ENCODE measurements around the gene TBRG1.

TBRG1 gene

DNA sequence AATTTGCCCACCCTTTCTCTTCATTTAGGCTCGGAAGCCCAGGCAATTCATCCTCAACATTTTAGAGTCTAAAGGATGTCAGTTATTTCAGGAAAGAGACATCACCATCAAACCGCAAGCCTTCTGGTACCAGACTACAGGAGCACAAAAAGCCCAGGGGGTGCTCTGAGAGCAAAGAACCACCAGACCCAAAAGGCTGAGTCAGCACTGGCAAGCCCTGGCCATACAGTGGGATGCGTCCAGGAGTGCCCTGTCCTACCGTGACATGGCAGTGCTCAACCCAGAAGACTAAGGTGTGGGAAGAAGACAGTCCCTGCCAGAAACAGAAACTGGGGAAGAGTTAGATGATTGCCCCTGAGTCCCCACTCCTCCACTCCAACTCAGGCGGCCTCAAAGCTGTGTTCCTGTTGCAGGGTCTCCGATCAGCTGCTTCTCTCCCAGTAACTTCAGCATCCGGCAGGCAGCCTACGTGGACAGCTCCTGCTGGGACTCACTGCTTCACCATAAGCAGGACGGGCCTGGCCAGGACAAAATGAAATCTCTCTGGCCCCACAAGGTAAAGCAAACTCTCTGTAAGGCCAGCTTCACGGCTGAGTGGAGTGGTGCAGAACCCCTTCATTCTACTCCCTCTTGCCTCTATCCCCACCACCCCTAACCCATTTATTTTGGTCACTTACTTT is 10.0 kb upstream of the TBRG1 start:
- no peak for DNase-seq

DNA sequence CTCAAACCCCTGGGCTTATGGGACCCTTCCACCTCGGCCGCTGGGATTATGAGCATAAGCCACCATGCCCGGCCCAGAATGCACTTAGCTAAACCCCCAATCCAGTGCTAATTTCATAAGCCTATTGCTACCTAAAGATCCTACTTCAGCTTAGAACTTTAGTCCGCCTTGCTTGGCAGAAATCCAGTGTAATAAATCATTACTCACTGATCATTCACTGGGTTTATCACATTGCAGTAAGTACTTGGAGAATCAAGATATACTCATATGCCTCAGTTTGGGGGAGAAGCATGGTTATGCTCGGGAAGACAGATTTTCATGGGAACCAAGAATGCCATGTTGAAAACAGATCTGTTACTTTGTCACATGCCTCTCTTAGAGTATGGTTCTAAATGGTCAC is 3.8 kb upstream of the TBRG1 start:
- no peak for DNase-seq

DNA sequence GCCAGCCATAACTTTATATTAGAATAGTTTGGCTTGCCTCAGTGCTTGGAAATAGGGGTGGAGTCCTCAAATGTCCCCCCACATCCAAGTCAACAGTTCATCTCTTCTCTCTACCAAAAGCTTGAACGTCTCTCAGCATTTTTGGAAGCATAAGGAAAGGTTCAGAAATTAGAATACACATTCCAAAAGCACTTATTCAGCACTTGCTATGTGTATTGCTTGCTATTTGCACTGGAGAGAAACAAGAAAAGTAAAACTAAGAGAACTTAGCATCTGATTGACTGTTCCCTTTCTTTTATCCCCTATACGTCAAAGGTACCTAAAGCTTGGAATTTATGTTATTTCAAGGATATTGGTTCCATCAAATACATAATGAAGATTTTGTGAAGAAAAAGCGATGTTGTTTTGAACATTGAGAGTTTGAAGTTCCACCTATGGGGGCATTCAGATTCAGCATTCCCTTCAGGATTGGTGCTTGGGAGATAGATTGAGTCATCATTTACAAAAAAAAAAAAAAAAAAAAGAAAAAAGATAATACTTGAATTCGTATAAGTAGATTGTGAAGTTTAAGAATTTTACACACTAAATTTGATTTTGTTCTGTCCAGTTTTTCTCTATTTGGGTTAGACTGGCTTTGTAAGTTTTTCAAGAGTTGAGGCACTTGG is 1.3 kb downstream of the TBRG1 start:
- DNase-seq = no peak

DNA sequence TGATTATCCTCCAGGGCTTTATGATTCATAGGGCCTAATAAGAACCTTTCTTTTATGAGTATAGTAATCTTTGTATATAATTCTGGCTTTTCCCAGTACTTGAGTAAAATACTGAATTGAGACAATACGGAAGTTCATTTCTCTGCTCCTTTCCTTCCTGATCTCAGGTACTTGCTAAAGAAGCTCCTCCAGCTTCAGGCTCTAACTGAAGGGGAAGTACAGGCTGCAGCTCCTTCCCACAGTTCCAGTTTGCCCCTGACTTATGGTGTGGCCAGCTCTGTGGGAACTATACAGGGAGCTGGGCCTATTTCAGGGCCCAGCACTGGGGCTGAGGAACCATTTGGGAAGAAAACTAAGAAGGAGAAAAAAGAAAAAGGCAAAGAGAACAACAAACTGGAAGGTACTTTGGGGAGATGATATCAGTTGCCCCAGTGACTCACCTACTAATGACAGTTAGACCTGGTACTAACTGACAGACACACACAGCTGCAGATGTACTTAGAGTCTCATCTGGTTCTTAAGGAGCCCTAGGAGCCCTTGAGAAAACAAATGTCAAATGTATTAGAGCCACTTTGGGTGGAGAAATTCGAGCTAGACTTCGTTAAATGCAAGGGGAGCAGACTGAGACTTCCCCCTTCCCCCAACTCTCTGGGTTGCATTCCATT is 3.0 kb downstream of the TBRG1 start:
- DNase-seq = no peak

DNA sequence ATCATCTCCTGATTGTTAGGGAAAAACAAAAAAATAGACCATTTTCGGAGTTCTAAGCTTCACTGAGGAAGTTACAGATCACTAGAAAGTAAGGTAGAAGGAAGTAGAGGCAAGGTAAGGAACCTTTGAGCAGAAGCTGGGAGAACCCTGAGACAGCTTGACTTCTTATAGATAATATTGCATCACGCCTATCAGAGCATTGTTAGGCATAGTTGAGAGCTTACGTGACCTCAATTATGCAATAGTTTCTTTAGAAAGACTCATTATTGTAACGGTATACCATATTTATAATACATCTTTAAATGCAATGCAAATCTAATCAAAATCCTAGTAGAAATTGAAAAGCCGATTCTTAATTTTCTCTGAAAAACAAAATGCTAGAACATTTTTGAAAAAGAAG is 4.9 kb downstream of the TBRG1 start:
- no peak for DNase-seq

DNA sequence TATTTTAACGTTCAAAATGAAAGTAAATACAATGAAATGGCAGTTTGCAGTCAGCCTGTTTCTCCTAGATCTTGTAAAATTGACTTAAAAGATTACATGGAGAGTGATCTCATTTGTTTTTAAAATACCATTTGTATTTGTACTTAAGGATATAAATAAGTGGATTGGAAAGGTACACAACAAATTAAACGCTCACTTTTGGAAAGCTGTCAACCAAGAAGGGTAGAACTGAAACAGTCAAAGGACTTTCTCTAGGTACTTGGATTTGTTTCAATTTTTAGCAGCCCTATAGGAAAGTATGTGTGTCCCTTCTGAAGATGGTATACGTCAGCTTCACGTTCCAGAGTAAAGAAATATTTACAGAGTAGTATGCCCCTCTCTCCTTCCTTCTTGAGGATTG is 7.3 kb downstream of the TBRG1 start:
- DNase-seq = no peak

DNA sequence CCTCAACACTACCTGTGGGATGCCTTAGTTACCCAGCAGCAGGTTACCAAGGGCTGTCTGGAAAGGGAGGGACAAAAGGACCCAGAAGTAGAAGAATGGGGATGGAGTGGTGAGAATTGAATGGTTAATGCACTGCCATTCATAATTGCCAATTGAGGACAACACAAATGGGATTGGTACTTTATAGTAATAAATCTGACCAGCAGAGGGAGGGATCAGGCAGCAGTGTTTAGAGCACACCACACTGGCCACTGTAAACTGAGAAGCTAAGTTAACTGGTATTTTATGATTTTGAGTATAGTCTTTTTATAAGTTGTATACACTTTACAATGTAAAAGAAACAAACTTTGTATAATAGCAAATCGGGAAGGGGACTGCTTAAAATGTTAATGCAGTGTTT is 10.7 kb downstream of the TBRG1 start:
- DNase-seq = no peak

DNA sequence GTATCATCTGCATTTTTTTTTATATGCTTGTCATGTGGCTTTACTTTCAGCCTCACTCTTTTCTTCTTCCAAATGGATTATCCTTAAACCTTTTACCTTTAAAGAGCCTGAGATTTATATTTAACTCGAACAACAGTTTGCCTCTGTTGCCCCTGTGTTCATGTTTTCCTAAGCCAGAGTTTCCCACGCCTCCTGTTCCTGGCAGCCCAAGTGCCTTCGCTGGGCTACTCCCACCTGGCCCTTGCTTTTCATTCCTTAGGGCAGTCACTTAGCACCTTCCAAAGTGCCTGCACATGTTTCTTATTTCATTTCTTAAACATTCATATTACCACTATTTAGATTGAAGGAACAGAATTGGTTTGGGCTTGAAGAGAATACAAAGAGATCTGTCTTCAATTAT is 13.3 kb downstream of the TBRG1 start:
- DNase-seq = no peak

DNA sequence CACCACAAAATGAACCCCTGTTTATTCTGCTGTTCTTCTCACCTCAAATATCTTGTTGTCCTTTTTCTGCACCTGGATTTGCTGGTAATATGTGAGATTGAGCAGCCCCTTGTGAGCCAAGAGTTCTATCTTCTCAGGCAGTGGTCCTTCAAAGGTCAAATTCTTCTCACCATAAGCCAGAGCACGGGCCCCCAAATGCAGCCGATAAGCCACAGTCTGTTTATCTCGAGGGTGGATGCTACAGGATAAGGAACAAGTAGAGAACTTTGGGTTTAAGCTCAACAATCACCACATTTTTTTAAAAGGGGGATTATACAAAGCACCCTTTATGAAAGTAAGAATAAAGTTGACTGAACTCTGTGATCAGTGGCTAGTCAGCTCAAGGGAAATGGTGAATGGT is 15.8 kb downstream of the TBRG1 start:
- no peak for DNase-seq

DNA sequence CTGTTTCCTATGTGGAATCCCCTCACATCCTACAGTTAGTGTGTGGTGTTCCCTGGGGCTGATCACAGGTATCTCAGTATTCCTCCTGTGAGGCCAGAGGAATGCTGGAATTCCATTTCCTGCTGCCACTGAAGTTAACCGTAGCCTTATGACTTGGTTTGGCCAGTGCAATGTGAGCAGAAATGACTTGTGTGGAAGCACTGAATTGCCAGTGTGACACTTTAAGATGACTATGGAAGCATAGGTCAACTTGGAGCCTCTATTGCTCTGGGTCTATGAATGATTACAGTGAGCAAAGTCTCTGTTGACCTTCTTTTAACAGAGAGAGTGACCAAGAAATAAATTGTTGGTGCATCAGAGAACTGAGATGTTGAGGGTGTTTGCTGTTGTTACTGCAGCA is 16.5 kb downstream of the TBRG1 start:
- DNase-seq = no peak

DNA sequence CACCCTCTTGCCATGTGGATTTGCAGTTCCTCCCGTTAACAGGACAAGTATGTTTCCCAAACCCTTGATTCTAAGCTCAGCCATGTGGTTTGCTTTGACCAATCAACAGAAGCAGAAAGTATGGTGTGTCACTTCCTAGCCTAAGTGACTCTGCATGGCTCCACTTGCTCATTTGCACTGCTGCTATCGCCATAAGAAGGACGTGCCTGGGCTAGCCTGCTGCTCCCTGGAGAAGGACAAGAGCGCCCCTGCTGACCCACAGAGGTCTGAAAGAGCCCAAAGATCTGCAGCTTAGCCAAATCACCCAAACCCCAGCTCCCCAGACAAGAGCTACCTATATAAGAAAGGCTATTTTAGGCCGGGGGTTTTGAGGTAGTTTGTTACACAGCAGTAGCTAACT is 18.0 kb downstream of the TBRG1 start:
- no peak for DNase-seq

DNA sequence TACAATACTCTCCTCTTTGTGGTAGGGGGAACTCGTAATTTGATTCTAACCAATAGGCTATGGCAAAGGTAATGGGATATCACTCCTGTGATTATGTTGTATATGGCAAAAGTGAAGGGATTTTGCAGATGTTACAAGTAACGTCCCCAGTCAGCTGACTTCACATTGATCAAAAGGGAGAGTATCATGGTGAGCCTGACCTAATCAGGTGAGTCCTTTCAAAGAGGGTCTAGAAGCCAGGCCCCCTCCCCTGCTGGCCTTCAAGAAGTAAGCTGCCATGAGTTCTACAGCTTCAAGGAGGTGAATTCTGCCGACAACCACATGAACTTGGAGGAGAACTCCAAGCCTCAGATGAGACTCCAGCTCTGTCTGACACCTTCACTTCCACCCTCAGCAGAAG is 20.0 kb downstream of the TBRG1 start:
- DNase-seq = peak in 1 of 51 donors; percentile 6

DNA sequence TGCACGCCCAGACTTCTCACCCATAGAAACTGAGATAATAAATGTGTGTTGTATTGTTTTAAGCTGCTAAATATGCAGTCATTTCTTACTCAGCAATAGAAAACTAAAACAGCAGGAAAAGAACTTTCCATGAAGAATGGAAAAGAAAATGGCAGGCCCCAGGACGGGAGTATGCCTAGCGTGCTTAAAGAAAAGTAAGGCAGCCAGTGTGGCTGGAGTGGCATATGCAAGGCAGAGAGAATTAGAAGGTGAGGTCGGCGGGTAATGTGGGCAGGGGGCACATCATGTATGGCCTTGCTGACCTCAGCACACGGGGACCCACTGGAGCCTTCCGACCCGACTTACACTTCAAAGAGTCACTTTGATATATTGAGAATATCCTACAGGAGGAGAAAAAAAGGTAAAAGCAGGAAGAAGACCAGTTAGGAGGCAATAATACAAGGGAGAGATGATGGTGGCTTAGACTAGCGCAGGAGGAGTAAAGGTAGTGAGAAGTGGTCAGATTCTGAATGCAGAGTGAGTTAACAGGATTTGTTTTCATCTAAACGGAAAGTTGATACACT is 20.5 kb downstream of the TBRG1 start:
- DNase-seq = no peak

DNA sequence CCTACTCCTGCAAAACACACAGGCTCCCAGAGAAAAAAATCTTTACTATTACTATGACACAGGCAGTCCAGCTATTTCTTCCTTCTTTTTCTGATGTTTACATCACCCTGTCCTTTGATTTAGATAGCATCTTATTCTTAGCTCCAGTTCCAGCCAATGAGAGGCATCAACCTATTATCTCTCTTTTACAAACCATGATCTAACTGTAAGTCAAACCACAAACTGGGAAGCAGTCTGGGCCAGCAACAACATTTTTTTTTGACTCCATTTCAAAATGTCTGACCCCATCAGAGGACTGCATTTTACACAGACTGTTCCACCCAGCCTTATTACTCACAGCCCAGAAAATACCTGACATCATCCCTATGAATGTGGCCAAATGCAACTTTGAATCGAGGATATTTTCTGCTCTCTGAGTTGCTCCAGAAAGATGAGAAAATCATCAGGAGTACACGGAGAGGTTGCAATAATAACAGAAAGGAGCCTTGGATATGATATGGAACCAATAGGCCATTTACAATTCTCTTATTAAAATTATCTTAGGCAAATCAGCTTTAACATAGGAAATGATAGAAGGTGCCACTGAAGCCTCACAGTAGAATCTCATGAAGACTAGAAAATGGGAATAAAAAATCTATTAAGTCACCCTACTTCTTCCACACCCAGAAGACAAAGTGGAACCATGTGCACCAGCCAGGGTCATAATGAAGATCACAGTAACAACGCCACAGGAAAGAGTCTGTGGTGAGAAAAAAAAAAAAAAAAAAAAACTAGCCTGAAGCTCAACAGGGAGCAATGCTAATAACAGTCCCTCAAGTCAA is 21.2 kb downstream of the TBRG1 start:
- DNase-seq = no peak

DNA sequence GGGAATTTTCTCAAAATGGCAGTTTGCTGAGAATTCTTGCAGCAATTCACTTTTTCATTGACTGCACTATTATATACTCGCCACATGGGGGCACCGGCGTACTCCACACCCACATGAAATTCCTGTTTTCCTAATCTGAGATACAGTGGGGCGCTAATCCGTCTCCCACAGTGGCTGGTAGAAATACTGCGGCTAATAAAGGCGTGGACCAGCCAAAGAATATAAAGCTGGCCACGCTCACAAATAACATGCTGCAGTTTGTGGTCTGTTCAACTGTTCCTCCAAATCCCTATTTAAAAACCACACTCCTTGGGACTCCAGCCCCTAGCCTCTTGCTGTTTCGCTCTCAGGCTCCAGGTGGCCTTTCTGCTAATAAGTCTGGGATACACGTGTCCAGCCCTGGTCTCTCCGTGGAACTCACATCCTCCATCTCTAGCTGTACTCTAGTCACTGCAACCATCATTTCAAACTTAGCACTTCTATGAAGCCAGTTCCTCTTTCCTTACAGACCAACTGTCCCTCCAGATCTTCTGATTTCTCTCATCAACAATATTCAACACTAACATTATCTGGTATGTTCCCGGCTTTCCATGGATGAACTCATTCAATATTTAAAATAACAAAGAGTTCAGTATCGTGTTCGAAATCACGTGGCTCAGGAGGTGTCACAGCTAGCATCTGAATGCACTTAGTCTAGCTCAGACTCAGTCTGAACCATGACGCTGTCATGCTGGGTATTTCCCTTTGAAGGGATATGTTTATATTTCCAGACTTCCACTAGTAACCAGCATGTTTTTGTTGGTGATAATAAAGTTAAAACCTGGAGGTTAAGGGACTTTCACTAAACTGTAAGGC is 22.0 kb downstream of the TBRG1 start:
- peak in 34 of 51 donors; percentile 2 to 69 (median 26) for DNase-seq

DNA sequence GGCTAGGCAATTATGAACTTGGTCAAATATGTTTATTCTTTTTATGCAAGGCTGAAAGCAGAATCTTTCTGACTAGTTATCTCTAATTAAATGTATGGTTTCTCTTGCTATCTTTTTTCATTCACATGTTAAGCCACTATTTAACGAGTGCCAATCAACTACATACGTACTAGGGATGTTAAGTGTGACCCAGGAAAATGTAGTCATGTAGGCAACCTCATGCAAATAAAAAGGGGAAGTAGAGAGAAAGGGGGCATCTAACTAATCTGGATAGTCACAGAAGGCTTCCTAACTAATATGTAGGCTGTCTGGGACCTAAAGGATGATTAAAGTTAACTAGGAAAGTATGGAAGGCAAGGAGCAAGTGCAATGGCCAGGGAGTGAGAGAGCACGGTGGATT is 23.5 kb downstream of the TBRG1 start:
- no peak for DNase-seq

DNA sequence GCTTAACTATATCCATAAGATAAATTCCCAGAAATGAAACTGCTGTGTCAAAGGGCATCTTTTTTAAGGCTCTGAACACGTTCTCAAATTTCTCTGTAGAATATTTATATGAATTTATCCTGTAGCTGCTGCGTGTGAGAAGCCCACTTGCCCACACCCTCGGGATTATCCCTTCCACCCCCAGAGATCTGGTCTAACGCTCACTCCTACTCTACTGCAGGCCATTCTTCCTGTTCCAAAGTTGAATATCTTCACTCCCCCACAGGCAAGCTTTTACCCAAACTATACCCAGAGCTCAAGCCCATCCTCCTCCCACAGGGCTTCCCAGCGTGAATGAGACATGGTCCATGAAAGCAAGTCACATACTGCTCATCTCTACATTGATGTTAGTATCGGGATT is 25.9 kb downstream of the TBRG1 start:
- DNase-seq = peak in 1 of 51 donors; percentile 21

DNA sequence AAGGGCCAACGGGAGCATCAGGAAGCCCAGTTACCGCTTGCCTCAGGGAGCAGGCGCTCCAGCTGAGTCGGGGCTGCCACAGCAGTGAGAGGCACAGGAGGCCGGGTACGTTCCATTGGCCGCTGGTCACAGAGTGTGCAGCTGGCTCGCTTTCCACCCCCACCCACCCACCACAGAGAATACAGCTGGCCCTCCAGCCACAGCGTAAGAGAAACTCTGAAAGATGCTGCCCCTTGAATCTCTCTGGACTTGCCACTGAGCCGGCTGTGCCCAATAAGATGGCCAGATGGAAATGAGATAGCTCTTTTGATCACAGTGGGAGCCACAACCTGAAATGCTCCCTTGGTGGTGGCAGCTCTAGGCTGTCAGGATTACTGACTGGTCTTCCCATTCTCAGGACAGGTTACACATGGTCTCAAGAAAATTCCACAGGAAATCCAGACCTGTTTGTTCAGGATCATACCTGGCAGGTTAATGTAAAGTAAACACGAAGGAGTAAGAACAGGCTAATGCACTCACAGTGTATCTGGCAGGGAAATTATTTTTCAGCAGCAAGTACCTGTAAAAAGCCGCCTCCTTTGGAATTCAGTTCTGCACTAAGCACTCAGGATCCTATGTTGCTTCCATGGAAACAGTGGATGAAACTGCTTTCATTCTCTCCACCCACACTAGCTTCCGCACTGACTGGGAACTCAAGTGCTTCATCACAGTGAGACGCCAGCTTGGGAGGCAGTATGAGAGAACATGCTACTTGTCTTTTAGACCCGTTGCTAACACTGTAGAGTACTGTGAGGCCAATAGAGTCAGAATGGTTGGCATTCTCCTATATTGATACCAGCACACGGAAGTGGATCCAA is 34.3 kb downstream of the TBRG1 start:
- DNase-seq = peak in 14 of 51 donors; percentile 4 to 73 (median 17)

DNA sequence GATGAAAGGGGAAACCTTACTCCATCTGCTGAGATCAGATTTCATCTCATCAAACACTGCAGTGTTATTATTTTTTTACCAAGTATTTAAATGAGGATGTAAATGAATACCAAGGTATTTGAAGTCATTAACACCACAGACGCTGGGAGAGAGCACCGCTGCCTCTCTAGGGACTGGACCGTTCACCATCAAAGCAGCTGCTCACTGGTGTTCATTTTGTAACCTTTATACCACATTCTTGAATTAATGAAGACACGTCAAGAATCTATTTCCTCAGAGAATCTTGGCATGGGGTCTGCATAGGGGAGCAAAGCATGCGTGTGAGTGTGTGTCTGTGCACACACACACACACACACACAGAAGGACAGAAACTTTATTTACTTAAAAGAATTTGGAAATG is 35.2 kb downstream of the TBRG1 start:
- no peak for DNase-seq

DNA sequence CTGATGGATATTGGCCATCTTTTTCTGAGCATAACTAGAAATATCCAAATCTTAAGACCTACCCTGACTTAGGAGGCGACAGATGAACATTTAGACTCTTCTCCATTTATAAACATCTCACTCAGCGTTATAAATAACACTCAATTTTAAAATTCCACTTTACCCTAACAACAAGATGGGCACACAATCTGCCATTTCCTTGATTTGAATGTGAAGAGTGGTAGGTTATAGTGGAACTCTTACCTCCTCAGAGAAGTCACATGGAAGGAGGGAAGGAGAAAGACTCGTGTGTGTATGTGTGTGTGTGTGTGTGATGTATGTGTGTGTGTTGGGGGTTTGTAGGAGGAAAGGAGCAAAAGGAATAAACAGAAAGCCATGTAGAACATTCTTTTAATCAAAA is 35.8 kb downstream of the TBRG1 start:
- DNase-seq = no peak
